PC-9 (cell line): Measurements from ENCODE around the gene SLC15A1. TPM values are rescaled to one million over a fixed set of nuclear protein-coding genes. Genes with fewer than 3 reads are reported as not detected.

Experiments used
- BruUV-seq: library from RNA; stranded (reverse); fragments of 400-500 nt; replicated peaks from 2 replicates; lab custom pipeline; 2021; lab: Mats Ljungman, UMichigan
- CTCF ChIA-PET: fragments of 300-600 bp; sonication (Branson Sonifier 250); formaldehyde crosslinking; loops from one replicate; lab custom pipeline; 2022; ENCODE audit warnings: antibody characterized with exemption; lab: Charles Lee
- POLR2A ChIA-PET: fragments of 300-600 bp; sonication (Branson Sonifier 250); formaldehyde crosslinking; loops from one replicate; lab custom pipeline; 2022; ENCODE audit warnings: antibody characterized with exemption; ENCODE audit not compliant: unreplicated experiment; lab: Charles Lee
- DNase-seq, 2 experiments: peaks; one replicate each; pipeline versions ENCODE4 v3.0.0 to v3.0.0-alpha.2; 2015 to 2022; ENCODE audit warnings: mixed read lengths in 1 of 2
- H2AFZ ChIP-seq: fragments of 200-600 bp; sonication (generic); 2 replicates; pipeline ENCODE4 v1.8.1; 2017; ENCODE audit warnings: antibody characterized with exemption
- H3F3A ChIP-seq: fragments of 200-600 bp; sonication (generic); 2 replicates; pipeline ENCODE4 v1.8.1; 2017; ENCODE audit warnings: antibody characterized with exemption, mild to moderate bottlenecking, low read depth; ENCODE audit not compliant: insufficient read depth
- H3K27ac ChIP-seq: fragments of 200-600 bp; sonication (generic); 2 replicates; pipeline ENCODE4 v1.6.1; 2016; ENCODE audit warnings: mixed run types
- H3K27me3 ChIP-seq: fragments of 200-600 bp; sonication (generic); 2 replicates; pipeline ENCODE4 v1.6.1; 2016; ENCODE audit warnings: low read depth, mixed run types; ENCODE audit not compliant: insufficient read depth
- H3K36me3 ChIP-seq: fragments of 200-600 bp; sonication (generic); 2 replicates; pipeline ENCODE4 v1.6.1; 2016; ENCODE audit warnings: low read depth, mixed run types
- H3K4me1 ChIP-seq: fragments of 200-600 bp; sonication (generic); replicated peaks from 2 replicates; pipeline ENCODE4 v1.6.1; 2016; ENCODE audit warnings: mixed run types; ENCODE audit not compliant: insufficient read depth
- H3K4me2 ChIP-seq: fragments of 200-600 bp; sonication (generic); 2 replicates; pipeline ENCODE4 v1.6.1; 2017; ENCODE audit warnings: mixed run types
- H3K4me3 ChIP-seq: fragments of 200-600 bp; sonication (generic); 2 replicates; pipeline ENCODE4 v1.6.1; 2016; ENCODE audit warnings: mixed run types
- H3K79me2 ChIP-seq: fragments of 200-600 bp; sonication (generic); 2 replicates; pipeline ENCODE4 v1.6.1; 2017; ENCODE audit warnings: low read depth, mixed run types
- H3K9me2 ChIP-seq: fragments of 200-600 bp; sonication (generic); 2 replicates; pipeline ENCODE4 v1.8.1; 2017; ENCODE audit warnings: mild to moderate bottlenecking; ENCODE audit not compliant: insufficient read depth
- H3K9me3 ChIP-seq: fragments of 200-600 bp; sonication (generic); 2 replicates; pipeline ENCODE4 v1.8.1; 2016; ENCODE audit warnings: low read depth; ENCODE audit not compliant: insufficient read depth
- H4K20me1 ChIP-seq: fragments of 200-600 bp; sonication (generic); 2 replicates; pipeline ENCODE4 v1.8.1; 2017; ENCODE audit not compliant: insufficient read depth
- EZH2 ChIP-seq: fragments of 200-600 bp; sonication (generic); IDR thresholded peaks from 2 replicates; pipeline ENCODE4 v1.8.0; 2017; ENCODE audit warnings: antibody characterized with exemption, low read depth
- intact Hi-C: fragments of 100-400 bp; cut with micrococcal nuclease; formaldehyde crosslinking; loops from one replicate; pipeline ENCODE4 v1.10.0; 2022; ENCODE audit not compliant: unreplicated experiment
- total RNA-seq: library from RNA; stranded (reverse); gene quantifications from 2 replicates; pipeline ENCODE4 v1.2.3, GENCODE V29; 2021
- TF ChIP-seq, protein P1 (sequence below): fragments of 200-600 bp; sonication (generic); conservative IDR thresholded peaks from 2 replicates; pipeline ENCODE4 v1.6.1; 2017; ENCODE audit warnings: mixed run types, antibody characterized with exemption, mild to moderate bottlenecking, moderate library complexity

SLC15A1 gene
- total RNA-seq, 1 experiment from 2014 or later = 0.55 TPM

DNA sequence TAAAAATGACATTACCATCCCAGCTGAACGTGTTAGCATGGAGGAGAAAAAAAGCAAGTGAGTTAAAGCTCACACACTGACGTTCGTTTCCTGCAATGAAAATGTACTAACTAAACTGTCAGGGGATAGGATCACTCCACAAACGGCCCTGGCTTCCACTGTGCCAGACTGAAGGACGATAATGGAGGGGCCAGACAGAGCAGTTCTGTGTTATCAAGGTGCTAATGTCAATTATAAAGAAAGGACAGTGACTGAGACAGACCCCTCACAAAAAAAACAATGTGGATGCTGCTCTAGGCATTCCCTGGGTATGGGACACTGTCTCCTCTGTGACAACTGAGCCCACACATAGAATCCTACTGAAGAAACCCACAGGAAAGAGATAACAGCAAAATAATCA lies 43.7 kb upstream of the SLC15A1 start:
- ChIA-PET CTCF (interaction anchor here (0.7 kb wide), 1 partner anchor 305 kb away, joined by 3 read pairs; no protein-coding TSS in a partner anchor), POLR2A (no interaction called here)
- no peaks in the 10 kb centered on the region for H3K79me2 ChIP-seq
- H3K4me3 ChIP-seq = no peak overlapping the region
- TF ChIP-seq EZH2 = no peak
- TF ChIP-seq, protein P1, sequence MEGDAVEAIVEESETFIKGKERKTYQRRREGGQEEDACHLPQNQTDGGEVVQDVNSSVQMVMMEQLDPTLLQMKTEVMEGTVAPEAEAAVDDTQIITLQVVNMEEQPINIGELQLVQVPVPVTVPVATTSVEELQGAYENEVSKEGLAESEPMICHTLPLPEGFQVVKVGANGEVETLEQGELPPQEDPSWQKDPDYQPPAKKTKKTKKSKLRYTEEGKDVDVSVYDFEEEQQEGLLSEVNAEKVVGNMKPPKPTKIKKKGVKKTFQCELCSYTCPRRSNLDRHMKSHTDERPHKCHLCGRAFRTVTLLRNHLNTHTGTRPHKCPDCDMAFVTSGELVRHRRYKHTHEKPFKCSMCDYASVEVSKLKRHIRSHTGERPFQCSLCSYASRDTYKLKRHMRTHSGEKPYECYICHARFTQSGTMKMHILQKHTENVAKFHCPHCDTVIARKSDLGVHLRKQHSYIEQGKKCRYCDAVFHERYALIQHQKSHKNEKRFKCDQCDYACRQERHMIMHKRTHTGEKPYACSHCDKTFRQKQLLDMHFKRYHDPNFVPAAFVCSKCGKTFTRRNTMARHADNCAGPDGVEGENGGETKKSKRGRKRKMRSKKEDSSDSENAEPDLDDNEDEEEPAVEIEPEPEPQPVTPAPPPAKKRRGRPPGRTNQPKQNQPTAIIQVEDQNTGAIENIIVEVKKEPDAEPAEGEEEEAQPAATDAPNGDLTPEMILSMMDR = no peak
- no peaks in the 10 kb centered on the region for H4K20me1 ChIP-seq
- no peaks in the 10 kb centered on the region for H3K27me3 ChIP-seq
- no TSS peak for BruUV-seq
- no peak overlapping the region for H3K4me2 ChIP-seq
- H3K9me3 ChIP-seq = no peaks in the 10 kb centered on the region
- H3K9me2 ChIP-seq = no peaks in the 10 kb centered on the region
- intact Hi-C loops = no loop called here
- DNase-seq = no peak
- no peak overlapping the region for H2AFZ ChIP-seq
- no peak overlapping the region for H3K27ac ChIP-seq
- H3F3A ChIP-seq = no peaks in the 10 kb centered on the region
- no peaks in the 10 kb centered on the region for H3K4me1 ChIP-seq
- H3K36me3 ChIP-seq = peaks cover 24% of the 10 kb centered on the region; the same call in 1 of the 2 replicates

DNA sequence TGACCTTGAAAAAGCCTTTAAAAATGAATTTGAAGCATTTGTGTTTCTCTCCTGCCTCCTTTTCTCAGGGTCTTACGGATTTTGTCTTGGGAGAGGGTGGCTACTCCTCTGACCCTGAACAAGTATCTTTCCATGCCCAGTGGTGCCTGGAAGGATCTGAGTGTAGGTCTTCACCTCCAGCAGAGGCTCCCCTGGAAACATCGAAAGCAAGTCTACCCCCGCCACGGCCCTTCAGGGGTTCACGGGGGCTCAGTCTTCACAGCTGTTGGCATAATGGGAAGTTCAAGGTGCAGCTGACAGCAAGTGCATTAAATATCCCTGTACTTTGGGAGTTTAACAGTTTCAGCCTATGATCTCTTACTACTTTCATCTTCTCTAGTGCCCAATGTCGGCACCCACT lies 42.7 kb upstream of the SLC15A1 start:
- TF ChIP-seq, protein P1 = no peak
- TF ChIP-seq EZH2 = no peak
- ChIA-PET POLR2A (no interaction called here), CTCF (no interaction called here)
- Histone ChIP-seq H3K79me2 (no peaks in the 10 kb centered on the region), H3K4me2 (no peak overlapping the region), H2AFZ (no peak overlapping the region), H3K9me2 (no peaks in the 10 kb centered on the region), H3K27me3 (no peaks in the 10 kb centered on the region), H3K4me1 (no peaks in the 10 kb centered on the region), H3F3A (no peaks in the 10 kb centered on the region), H3K36me3 (peaks cover 19% of the 10 kb centered on the region; the same call in 1 of the 2 replicates), H4K20me1 (no peaks in the 10 kb centered on the region), H3K9me3 (no peaks in the 10 kb centered on the region), H3K27ac (no peak overlapping the region), H3K4me3 (no peak overlapping the region)
- DNase-seq = no peak
- BruUV-seq = no TSS peak
- intact Hi-C loops = no loop called here

DNA sequence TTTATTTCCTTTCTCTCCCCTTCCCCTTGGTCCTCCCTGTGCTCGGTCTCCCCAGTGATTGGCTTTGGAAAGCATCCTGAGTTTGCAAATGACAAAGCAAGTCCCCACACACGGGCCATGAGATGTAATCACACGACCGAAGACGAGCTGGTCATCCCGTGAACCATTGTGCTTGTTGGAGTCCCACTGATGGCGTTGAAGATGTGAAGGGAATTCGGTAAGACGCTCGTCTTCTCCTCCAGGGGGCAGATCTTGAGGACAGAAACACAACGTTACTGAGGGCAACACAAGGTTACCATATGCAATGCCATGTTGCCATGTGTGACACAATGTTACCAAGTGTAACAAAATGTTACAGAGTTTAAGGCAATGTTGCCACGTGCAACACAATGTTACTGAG lies 42.0 kb upstream of the SLC15A1 start:
- no peak overlapping the region for H3K27ac ChIP-seq
- no peaks in the 10 kb centered on the region for H3K4me1 ChIP-seq
- ChIA-PET CTCF (no interaction called here), POLR2A (no interaction called here)
- peaks cover 18% of the 10 kb centered on the region; the same call in 1 of the 2 replicates for H3K36me3 ChIP-seq
- no peak overlapping the region for H3K4me2 ChIP-seq
- no peak for DNase-seq
- no peaks in the 10 kb centered on the region for H3K27me3 ChIP-seq
- H3K79me2 ChIP-seq = no peaks in the 10 kb centered on the region
- H3K4me3 ChIP-seq = no peak overlapping the region
- no peaks in the 10 kb centered on the region for H3F3A ChIP-seq
- H4K20me1 ChIP-seq = no peaks in the 10 kb centered on the region
- H3K9me3 ChIP-seq = no peaks in the 10 kb centered on the region
- intact Hi-C loops = no loop called here
- no peak overlapping the region for H2AFZ ChIP-seq
- no peaks in the 10 kb centered on the region for H3K9me2 ChIP-seq
- no peak for TF ChIP-seq EZH2
- TF ChIP-seq, protein P1 = no peak
- BruUV-seq = no TSS peak
